ENCODE measurements around the gene IFI27. TPM values are rescaled to one million over a fixed set of nuclear protein-coding genes. Genes with fewer than 3 reads are reported as not detected.

Gene IFI27
- total and polyA plus RNA-seq, 10 of the 15 experiments (the other 5 are each of a cell fraction or from before 2014, with no cell fraction given) = 1.1 to 45.5 (median 3.3) TPM

GRCh38 chr14:94087891-94088290, 22.6 kb upstream of the IFI27 start (continued):
- TF ChIP-seq KAT2A (conservative IDR thresholded peaks at IDR 0.05; ENCODE audit: control insufficient read depth, low read depth, low read length) = no peak
- no peak for TF ChIP-seq USF1 (IDR thresholded peaks at IDR 0.05; ENCODE audit: borderline replicate concordance, extremely low read length, insufficient read depth, low read depth, low read length)
- no peak for TF ChIP-seq IRF5 (IDR thresholded peaks at IDR 0.05; ENCODE audit: borderline replicate concordance)
- no peak for TF ChIP-seq TCF12 (IDR thresholded peaks at IDR 0.05; ENCODE audit: low read depth, low read length)

GRCh38 chr14:94088516-94088915, 22.0 kb upstream of the IFI27 start:
- Histone ChIP-seq H3K9ac (ENCODE audit: control insufficient read depth, insufficient read depth, low read length) (no peak overlapping the region), H3K36me3 (ENCODE audit: control insufficient read depth in 2 of 2, insufficient read depth in 2 of 2, low read length in 1 of 2) (no peaks in the 10 kb centered on the region), H2AFZ (ENCODE audit: control insufficient read depth, low read depth, low read length) (no peak overlapping the region), H3K27me3 (replicated peaks in 1 of 2; ENCODE audit: control insufficient read depth in 2 of 2, insufficient read depth in 2 of 2, low read length in 1 of 2) (no peaks in the 10 kb centered on the region), H3K79me2 (ENCODE audit: control insufficient read depth, insufficient read depth, low read length) (no peaks in the 10 kb centered on the region), H4K20me1 (ENCODE audit: control insufficient read depth, insufficient read depth) (no peaks in the 10 kb centered on the region), H3K4me2 (ENCODE audit: control insufficient read depth, insufficient read depth) (no peak overlapping the region), H3K9me3 (replicated peaks; ENCODE audit: control insufficient read depth, insufficient read depth, low read length) (no peaks in the 10 kb centered on the region; the same call in 2 of the 3 replicates), H3K27ac (ENCODE audit: control insufficient read depth, insufficient read depth) (no peak overlapping the region), H3K4me3 (no peak overlapping the region), H3K4me1 (ENCODE audit: control insufficient read depth, insufficient read depth, low read length) (no peaks in the 10 kb centered on the region)
- 45% methylated on average over 4 of the region's 5 CpGs for WGBS (ENCODE audit: insufficient coverage, insufficient replicate concordance, low lambda C conversion rate, missing lambda C conversion rate)
- no TSS peak for BruUV-seq (replicated peaks)
- ChIA-PET RAD21 (ENCODE audit: unreplicated experiment) (no interaction called here), POLR2A (no interaction called here), SMC1A (ENCODE audit: uncharacterized antibody, unreplicated experiment) (no interaction called here), CTCF (interaction anchor here (1.6 kb wide), 1 partner anchor 44 kb away, joined by 5 read pairs; no protein-coding TSS in a partner anchor)
- ATAC-seq (no peak), FAIRE-seq (no peak), DNase-seq (ENCODE audit: low read depth, low spot score) (no peak)
- TF ChIP-seq ZZZ3 (IDR thresholded peaks at IDR 0.05; ENCODE audit: control insufficient read depth, insufficient read length, low read depth) = no peak
- TF ChIP-seq BMI1 (IDR thresholded peaks at IDR 0.05; ENCODE audit: borderline replicate concordance) = no peak
- no peak for TF ChIP-seq MAX (IDR thresholded peaks at IDR 0.05; ENCODE audit: low read depth, low read length)
- TF ChIP-seq POLR2AphosphoS5 (IDR thresholded peaks at IDR 0.05; ENCODE audit: low read length) = no peak
- no peak for TF ChIP-seq CBX3 (IDR thresholded peaks at IDR 0.05; ENCODE audit: borderline replicate concordance, low read depth)
- no peak for TF ChIP-seq BHLHE40 (IDR thresholded peaks at IDR 0.05; ENCODE audit: borderline replicate concordance in 1 of 2, low read depth in 2 of 2, low read length in 1 of 2)
- intact Hi-C loops (cut with micrococcal nuclease; ENCODE audit: unreplicated experiment) = no loop called here
- in situ Hi-C loops (cut with MboI) = no loop called here
